HG02981 (cell line): ENCODE data around the gene RAPGEF5.

Experiments used
- ATAC-seq: cut with Tn5 transposase; IDR thresholded peaks from one replicate; pipeline ENCODE4 v1.9.1; 2021; ENCODE audit warnings: mild to moderate bottlenecking, moderate library complexity; ENCODE audit not compliant: unreplicated experiment

RAPGEF5 gene

GRCh38 chr7:22317632-22318031 is 39.3 kb downstream of the RAPGEF5 start:
- ATAC-seq: no peak

- no peak for ATAC-seq
Observed at GRCh38 chr7:22316914-22317313, 40.0 kb downstream of the RAPGEF5 start.

GRCh38 chr7:22307816-22308215 is 49.1 kb downstream of the RAPGEF5 start:
- no peak for ATAC-seq

- ATAC-seq: no peak
Observed at GRCh38 chr7:22305706-22306105, 51.2 kb downstream of the RAPGEF5 start.

GRCh38 chr7:22302951-22303423 is 54.0 kb downstream of the RAPGEF5 start:
- no peak for ATAC-seq

- no peak for ATAC-seq
Observed at GRCh38 chr7:22302193-22302592, 54.8 kb downstream of the RAPGEF5 start.

GRCh38 chr7:22301790-22302189 is 55.2 kb downstream of the RAPGEF5 start:
- ATAC-seq: no peak

GRCh38 chr7:22300839-22301238 is 56.1 kb downstream of the RAPGEF5 start:
- no peak for ATAC-seq

- ATAC-seq: no peak
Observed at GRCh38 chr7:22296916-22297315, 60.0 kb downstream of the RAPGEF5 start.

GRCh38 chr7:22296265-22296566 is 60.7 kb downstream of the RAPGEF5 start:
- ATAC-seq: no peak

GRCh38 chr7:22295402-22296264 is 61.3 kb downstream of the RAPGEF5 start:
- no peak for ATAC-seq

GRCh38 chr7:22292531-22292930 is 64.4 kb downstream of the RAPGEF5 start:
- ATAC-seq: no peak

GRCh38 chr7:22291977-22292376 is 65.0 kb downstream of the RAPGEF5 start:
- no peak for ATAC-seq

- no peak for ATAC-seq
Observed at GRCh38 chr7:22288202-22288601, 68.8 kb downstream of the RAPGEF5 start.

- no peak for ATAC-seq
Observed at GRCh38 chr7:22287412-22287811, 69.5 kb downstream of the RAPGEF5 start.

GRCh38 chr7:22286436-22286835 is 70.5 kb downstream of the RAPGEF5 start:
- no peak for ATAC-seq

- ATAC-seq: no peak
Observed at GRCh38 chr7:22281481-22281880, 75.5 kb downstream of the RAPGEF5 start.

GRCh38 chr7:22280031-22280430 is 76.9 kb downstream of the RAPGEF5 start:
- ATAC-seq: no peak

- ATAC-seq: no peak
Observed at GRCh38 chr7:22278660-22279059, 78.3 kb downstream of the RAPGEF5 start.

GRCh38 chr7:22277375-22277774 is 79.6 kb downstream of the RAPGEF5 start:
- ATAC-seq: no peak

- no peak for ATAC-seq
Observed at GRCh38 chr7:22275661-22276060, 81.3 kb downstream of the RAPGEF5 start.

GRCh38 chr7:22271311-22271710 is 85.6 kb downstream of the RAPGEF5 start:
- no peak for ATAC-seq

GRCh38 chr7:22270371-22270770 is 86.6 kb downstream of the RAPGEF5 start:
- ATAC-seq: no peak
